Midbrain (tissue), 1 donor: ENCODE measurements around the gene AGPAT4.
A peak's percentile ranks its signal among the peaks of the same experiment; 100 is the strongest.

Experiments
- DNase-seq: peaks from one replicate; lab custom pipeline; 2025; lab: John Stamatoyannopoulos, UW

Gene AGPAT4

DNA sequence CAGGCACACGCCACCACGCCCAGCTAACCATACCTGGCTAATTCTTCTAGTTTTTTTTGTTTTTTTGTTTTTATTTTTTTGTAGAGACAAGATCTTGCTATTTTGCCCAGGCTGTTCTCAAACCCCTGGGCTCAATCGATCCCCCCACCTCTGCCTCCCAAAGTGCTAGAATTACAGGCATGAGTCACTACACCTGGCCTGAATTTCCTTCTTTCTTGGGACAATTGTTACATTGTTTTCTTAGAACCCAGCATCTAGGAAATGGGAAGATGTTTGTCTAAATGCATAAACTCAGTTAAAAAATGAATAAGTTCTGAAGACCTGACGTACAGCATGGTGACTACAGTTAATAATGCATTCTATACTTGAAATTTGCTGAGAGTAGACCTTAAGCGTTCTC, 10.8 kb upstream of the AGPAT4 start:
- no peak for DNase-seq

DNA sequence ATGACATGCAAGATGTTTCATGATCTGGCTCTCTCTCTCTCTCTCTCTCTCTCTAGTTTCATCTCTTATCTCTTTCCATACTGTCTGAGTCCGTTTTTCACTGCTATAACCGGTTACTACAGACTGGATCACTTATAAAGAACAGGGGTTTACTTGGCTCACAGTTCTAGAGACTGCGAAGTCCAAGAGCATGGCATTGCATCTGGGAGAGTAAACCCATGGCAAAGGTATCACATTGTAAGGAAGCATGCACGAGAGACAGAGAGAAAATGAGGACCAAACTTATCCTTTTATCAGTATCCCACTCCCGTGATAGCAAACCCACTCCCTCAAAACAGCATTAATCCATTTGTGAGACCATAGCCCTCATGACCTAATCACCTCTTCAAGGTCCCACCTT, 7.2 kb upstream of the AGPAT4 start:
- DNase-seq = no peak

DNA sequence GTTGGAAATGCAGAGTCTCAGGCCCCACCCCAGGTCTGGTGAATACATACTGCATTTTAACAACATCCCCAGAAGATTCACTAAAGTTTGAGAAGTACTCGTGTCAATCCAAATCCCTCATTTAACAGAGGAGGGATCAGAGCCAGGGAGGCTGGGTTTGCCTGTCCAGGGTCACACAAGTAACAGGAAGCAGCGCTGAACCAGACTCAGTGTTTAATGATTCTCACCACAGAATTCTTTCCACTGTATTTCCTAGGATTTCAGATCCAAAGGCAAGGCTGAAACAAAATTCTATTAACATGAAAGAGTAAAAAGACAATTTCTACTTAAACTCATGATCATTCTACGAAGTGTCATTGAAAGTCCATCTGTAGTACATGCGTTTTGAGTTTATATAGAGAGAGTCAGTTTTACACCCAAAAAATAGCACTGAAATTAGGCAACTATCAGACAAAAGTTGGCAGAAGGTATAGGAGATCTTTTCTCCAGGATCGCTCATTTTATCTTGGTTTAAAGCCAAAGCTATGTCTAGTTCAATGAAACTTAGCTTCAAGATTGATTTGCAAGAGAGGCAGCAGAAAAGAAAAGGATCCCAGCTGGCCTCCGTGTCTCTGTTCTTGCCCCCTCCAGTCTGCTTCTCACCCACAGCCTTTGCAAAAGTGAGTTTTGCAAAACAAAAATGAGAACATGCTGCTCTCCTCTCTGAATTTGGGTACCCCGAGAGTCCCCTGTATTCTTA, 6.0 kb upstream of the AGPAT4 start:
- DNase-seq = no peak

DNA sequence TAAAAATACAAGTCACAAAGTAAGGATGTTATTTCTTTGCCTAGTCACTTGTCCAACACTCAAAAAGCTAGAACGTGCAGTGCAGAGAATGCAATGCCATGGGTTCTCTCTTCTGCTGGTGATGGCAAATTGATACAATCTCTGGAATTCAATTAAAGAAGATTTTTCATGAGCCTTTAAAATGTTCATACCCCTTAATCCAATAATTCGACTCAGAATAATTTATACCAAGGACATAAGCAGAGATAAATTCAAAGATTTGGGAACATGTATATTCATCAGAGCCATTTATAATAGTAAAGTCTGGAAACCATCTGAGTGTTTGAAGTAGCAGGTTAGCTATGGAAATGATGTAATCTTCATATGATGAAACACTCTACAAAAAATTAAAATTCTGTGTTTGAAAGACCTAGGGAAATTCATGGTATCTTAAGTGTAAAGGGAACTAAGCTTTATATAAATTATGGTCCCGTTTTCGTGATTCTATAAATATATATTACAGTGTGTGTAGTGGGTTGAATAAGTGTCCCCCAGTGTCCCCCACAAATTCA, 2.8 kb upstream of the AGPAT4 start:
- DNase-seq = no peak

- no peak for DNase-seq
These were observed 1.0 kb upstream of the AGPAT4 start for GRCh38 chr6:161274898-161275297.

- DNase-seq = no peak
These were observed 612 bp upstream of the AGPAT4 start for GRCh38 chr6:161274488-161274858.

GRCh38 chr6:161273274-161273751, 548 bp downstream of the AGPAT4 start:
- no peak for DNase-seq

- peak; percentile 38 for DNase-seq
These were observed 1.1 kb downstream of the AGPAT4 start for GRCh38 chr6:161272635-161273273.

DNA sequence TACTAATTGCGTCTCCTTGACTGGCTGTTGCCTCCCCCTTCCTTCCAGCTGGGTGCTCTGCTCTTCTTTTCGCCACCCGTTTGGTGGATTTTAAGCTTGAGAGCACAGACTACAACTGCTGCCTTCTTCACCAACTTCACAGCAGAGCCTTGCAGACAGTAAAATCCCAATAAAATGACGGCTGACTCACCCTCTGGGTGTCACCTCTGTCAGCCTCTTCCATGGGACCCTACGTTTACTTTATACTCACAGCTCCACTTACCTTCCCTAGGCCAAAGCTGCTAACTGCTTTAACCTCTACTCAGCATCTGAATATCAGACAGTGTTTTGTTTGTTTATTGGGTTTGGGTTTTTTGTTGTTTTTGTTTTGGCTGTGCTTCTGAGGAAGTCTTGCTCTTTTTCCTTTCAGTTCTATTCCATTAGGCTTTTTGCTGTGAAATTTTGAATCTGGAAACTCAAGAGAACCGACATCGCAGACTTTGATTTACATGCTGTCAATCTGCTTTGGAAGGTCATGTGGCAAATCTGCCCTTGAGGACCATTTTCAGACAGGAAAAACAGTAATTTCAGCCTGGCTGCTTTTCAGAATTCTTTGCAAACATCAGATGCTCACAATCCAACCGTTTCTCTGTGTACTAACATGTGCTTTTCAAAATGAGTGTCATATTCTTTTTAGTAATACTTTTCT, 2.4 kb downstream of the AGPAT4 start:
- peak; percentile 46 for DNase-seq

DNA sequence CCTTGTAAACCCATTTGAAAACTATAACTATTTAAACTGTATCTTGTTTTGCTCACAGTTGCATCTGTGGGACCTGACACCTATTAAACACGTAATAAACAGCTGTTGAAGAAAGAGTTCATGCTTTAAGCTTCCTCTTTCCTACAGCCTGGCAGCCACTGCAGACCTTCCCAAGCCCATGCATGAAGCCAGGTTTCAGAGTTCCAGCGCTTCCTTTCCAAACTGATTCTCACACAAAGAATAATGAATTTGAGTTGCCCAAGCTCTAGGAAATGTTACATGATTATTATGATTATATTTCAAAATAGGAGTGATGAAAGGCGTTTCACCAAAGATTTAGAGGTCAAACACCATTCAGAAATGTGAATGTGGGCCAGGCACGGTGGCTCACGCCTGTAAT, 3.7 kb downstream of the AGPAT4 start:
- DNase-seq = no peak

DNA sequence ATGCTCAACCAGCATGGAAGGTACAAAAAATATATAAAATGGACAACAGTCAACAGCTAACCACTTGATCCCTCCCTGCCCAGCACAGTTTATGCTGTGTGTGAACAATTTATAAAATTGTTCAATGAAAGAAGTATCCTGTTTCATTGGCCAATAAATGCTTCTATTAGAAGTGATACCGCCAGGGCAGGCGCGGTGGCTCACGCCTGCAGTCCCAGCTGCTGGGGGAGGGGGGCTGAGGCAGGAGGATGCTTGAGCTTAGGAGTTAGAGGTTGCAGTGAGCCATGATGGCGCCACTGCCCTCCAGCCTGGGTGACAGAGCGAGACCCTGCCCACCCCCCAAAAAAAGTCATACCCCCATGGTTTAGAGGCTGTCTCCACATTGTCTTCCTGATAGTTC, 4.6 kb downstream of the AGPAT4 start:
- no peak for DNase-seq

DNA sequence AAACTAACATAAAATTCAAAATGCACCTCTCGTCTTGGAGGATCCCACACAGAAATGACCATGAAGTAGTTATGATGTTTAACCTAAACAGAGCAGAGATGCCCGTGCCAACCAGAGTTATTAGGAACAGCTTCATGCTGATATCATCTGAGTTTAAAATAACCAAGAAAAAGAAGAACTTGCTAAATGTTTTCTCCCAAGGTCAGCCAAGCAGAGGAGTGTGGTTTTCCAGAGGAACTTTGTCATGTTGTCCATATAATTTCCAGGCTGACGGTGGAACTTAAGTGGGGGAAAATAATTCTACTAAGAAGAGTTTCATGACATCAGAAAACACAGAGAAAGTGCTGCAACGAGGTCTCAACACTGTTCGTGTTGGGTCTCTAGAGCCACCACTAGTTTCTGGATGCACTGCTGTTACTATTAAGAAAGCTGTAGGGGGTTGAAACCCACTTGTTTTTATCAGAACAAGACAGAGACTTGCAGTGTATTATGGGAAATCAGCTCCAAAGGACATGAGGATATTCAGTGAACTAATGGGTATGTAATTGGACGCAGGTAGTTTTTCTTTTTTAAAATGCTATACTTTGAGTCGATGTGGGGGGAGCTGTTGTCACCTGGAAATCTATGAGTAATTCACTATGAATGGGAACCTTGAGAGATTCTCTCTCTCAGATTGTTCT, 5.2 kb downstream of the AGPAT4 start:
- DNase-seq = no peak

GRCh38 chr6:161266513-161267230, 7.2 kb downstream of the AGPAT4 start:
- DNase-seq = no peak

GRCh38 chr6:161265975-161266374, 7.9 kb downstream of the AGPAT4 start:
- no peak for DNase-seq

- no peak for DNase-seq
These were observed 8.3 kb downstream of the AGPAT4 start for GRCh38 chr6:161265554-161265953.

DNA sequence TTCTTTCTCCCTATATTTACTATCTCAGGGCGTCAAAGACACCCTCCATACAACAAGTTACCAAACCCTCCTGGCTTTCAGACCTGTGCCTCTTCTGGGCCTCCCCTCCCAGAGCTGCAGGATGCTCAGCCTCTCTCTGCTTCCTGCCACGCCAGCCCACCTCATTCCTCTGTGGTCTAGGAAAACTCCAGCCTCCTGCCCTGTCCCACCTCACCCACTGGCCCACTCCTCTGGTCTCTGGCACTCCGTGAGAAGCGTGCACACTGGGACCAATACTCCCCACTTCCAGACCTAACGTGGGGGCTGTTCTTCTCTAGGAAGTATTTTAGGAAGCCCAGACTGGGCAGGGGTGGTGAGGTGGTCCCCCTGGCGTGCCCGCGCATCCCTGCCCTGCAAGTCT, 9.7 kb downstream of the AGPAT4 start:
- no peak for DNase-seq

GRCh38 chr6:161261816-161262215, 12.0 kb downstream of the AGPAT4 start:
- no peak for DNase-seq

- no peak for DNase-seq
These were observed 12.5 kb downstream of the AGPAT4 start for GRCh38 chr6:161261325-161261724.

DNA sequence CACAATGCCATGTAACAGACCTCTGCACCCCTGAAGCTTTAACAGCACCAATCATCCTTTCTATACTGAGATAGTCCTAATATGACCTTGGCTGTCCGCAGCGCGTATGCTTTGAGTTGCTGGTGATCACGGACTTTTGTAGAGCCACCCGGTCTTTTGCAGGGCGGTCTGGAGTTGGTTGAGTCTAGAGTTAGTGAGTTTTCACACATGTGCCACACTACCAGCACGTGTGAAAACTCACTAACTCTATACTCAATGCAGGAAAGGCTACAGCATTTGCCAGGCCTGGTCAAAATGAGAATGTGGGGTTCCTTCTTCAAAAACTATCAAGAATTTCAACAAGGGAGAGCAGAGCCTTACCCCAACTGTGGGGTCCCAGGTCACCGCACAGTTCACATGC, 14.6 kb downstream of the AGPAT4 start:
- DNase-seq = no peak

- DNase-seq = no peak
These were observed 15.9 kb downstream of the AGPAT4 start for GRCh38 chr6:161257793-161258457.

DNA sequence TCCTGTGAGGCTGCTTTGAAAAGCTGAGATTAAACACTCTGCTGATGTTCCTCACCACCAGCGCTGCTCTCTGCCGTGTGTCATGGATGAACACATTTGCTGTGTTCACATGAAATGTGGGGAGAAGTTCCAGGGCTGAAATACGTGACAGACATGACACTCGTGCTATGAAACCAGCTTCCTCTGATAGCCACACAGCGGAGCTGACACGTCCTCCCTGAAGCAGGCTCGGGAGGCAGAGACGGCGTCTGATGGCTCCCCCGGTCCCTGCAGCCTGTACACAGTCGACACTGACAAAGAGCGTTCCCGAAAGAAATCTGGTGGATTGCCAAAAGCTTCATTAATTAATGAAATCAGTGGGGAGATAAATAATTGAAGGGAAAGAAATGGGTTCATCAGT, 17.5 kb downstream of the AGPAT4 start:
- DNase-seq = peak; percentile 44
